ENCODE results near the gene HABP4. TPM values are rescaled to one million over a fixed set of nuclear protein-coding genes. Genes with fewer than 3 reads are reported as not detected.

Gene HABP4
- polyA plus RNA-seq, 1 experiment: 9.2 TPM

GRCh38 chr9:96491880-96492525 lies 42.0 kb downstream of the HABP4 start:
- ChIA-PET CTCF (no interaction called here), POLR2A (no interaction called here)
- Histone ChIP-seq H3K36me3 (ENCODE audit: control insufficient read depth, insufficient read depth, low read length) (peaks cover 17% of the 10 kb centered on the region), H3K27me3 (ENCODE audit: control insufficient read depth, insufficient read depth, low read length) (no peaks in the 10 kb centered on the region), H3K4me3 (ENCODE audit: low read depth, low read length) (no peak overlapping the region)
- no peak for TF ChIP-seq CTCF (IDR thresholded peaks at IDR 0.05; ENCODE audit: insufficient read depth, low read depth, low read length)
- no peak for DNase-seq (ENCODE audit: low read depth)

GRCh38 chr9:96492993-96493531 lies 43.1 kb downstream of the HABP4 start:
- CTCF ChIA-PET: no interaction called here
- Histone ChIP-seq H3K36me3 (ENCODE audit: control insufficient read depth, insufficient read depth, low read length) (peaks cover 17% of the 10 kb centered on the region), H3K4me3 (ENCODE audit: low read depth, low read length) (no peak overlapping the region), H3K27me3 (ENCODE audit: control insufficient read depth, insufficient read depth, low read length) (no peaks in the 10 kb centered on the region)
- TF ChIP-seq CTCF (IDR thresholded peaks at IDR 0.05; ENCODE audit: insufficient read depth, low read depth, low read length): no peak
- POLR2A ChIA-PET: no interaction called here
- DNase-seq (ENCODE audit: low read depth): no peak

GRCh38 chr9:96493757-96494156 lies 43.8 kb downstream of the HABP4 start:
- no peak for DNase-seq (ENCODE audit: low read depth)
- Histone ChIP-seq H3K4me3 (ENCODE audit: low read depth, low read length) (no peak overlapping the region), H3K27me3 (ENCODE audit: control insufficient read depth, insufficient read depth, low read length) (no peaks in the 10 kb centered on the region), H3K36me3 (ENCODE audit: control insufficient read depth, insufficient read depth, low read length) (peaks cover 14% of the 10 kb centered on the region)
- CTCF ChIA-PET: no interaction called here
- no peak for TF ChIP-seq CTCF (IDR thresholded peaks at IDR 0.05; ENCODE audit: insufficient read depth, low read depth, low read length)
- POLR2A ChIA-PET: no interaction called here

GRCh38 chr9:96494215-96494800 lies 44.3 kb downstream of the HABP4 start:
- Histone ChIP-seq H3K27me3 (ENCODE audit: control insufficient read depth, insufficient read depth, low read length) (no peaks in the 10 kb centered on the region), H3K4me3 (ENCODE audit: low read depth, low read length) (no peak overlapping the region), H3K36me3 (ENCODE audit: control insufficient read depth, insufficient read depth, low read length) (peaks cover 12% of the 10 kb centered on the region)
- no peak for TF ChIP-seq CTCF (IDR thresholded peaks at IDR 0.05; ENCODE audit: insufficient read depth, low read depth, low read length)
- DNase-seq (ENCODE audit: low read depth): no peak
- POLR2A ChIA-PET: interaction anchor here (1.4 kb wide), 1 partner anchor 16 kb away, joined by 3 read pairs; no protein-coding TSS in a partner anchor
- CTCF ChIA-PET: interaction anchor here (1.4 kb wide), 1 partner anchor 8 kb away, joined by 4 read pairs; no protein-coding TSS in a partner anchor

GRCh38 chr9:96495341-96495740 lies 45.4 kb downstream of the HABP4 start:
- TF ChIP-seq CTCF (IDR thresholded peaks at IDR 0.05; ENCODE audit: insufficient read depth, low read depth, low read length): no peak
- POLR2A ChIA-PET: interaction anchor here (0.6 to 1.4 kb wide), 2 partner anchors 15 to 151 kb away, joined by 3 to 13 read pairs; no protein-coding TSS in a partner anchor
- no peaks in the 10 kb centered on the region for H3K27me3 ChIP-seq (ENCODE audit: control insufficient read depth, insufficient read depth, low read length)
- H3K36me3 ChIP-seq (ENCODE audit: control insufficient read depth, insufficient read depth, low read length): peaks cover 10% of the 10 kb centered on the region
- CTCF ChIA-PET: interaction anchor here (1.4 kb wide), 1 partner anchor 9 kb away, joined by 4 read pairs; no protein-coding TSS in a partner anchor
- no peak overlapping the region for H3K4me3 ChIP-seq (ENCODE audit: low read depth, low read length)
- peak; percentile 27 for DNase-seq (ENCODE audit: low read depth)

Data from BJ (cell line).